ENCODE data around the gene SHANK3.

Gene SHANK3

GRCh38 chr22:50718352-50718709 lies 45.7 kb downstream of the SHANK3 start:
- Mint-ChIP-seq H3K27me3 (ENCODE audit: low read depth, poor library complexity) (peaks cover 59% of the 10 kb centered on the region), H3K9me3 (no peaks in the 10 kb centered on the region), H3K4me1 (peaks cover 19% of the 10 kb centered on the region), H3K27ac (no peak overlapping the region), H3K4me3 (no peak overlapping the region), H3K36me3 (ENCODE audit: low read depth) (peaks cover 46% of the 10 kb centered on the region)
- TF ChIP-seq CTCF (IDR thresholded peaks at IDR 0.05): no peak
- DNase-seq: no peak

- H3K27ac Mint-ChIP-seq: no peak overlapping the region
- peaks cover 34% of the 10 kb centered on the region for H3K4me1 Mint-ChIP-seq
- TF ChIP-seq CTCF (IDR thresholded peaks at IDR 0.05): no peak
- DNase-seq: no peak
- H3K36me3 Mint-ChIP-seq (ENCODE audit: low read depth): peaks cover 58% of the 10 kb centered on the region
- peaks cover 60% of the 10 kb centered on the region for H3K27me3 Mint-ChIP-seq (ENCODE audit: low read depth, poor library complexity)
- H3K4me3 Mint-ChIP-seq: peak overlapping the region; percentile 38
- H3K9me3 Mint-ChIP-seq: no peaks in the 10 kb centered on the region
These were observed 47.2 kb downstream of the SHANK3 start for GRCh38 chr22:50719814-50720300.

- H3K27ac Mint-ChIP-seq: no peak overlapping the region
- no peak overlapping the region for H3K4me3 Mint-ChIP-seq
- no peaks in the 10 kb centered on the region for H3K9me3 Mint-ChIP-seq
- peak; percentile 66 for DNase-seq
- peaks cover 62% of the 10 kb centered on the region for H3K36me3 Mint-ChIP-seq (ENCODE audit: low read depth)
- no peak for TF ChIP-seq CTCF (IDR thresholded peaks at IDR 0.05)
- H3K27me3 Mint-ChIP-seq (ENCODE audit: low read depth, poor library complexity): peaks cover 64% of the 10 kb centered on the region
- peaks cover 41% of the 10 kb centered on the region for H3K4me1 Mint-ChIP-seq
These were observed 48.0 kb downstream of the SHANK3 start for GRCh38 chr22:50720301-50721256.

- Mint-ChIP-seq H3K4me1 (peaks cover 39% of the 10 kb centered on the region), H3K36me3 (ENCODE audit: low read depth) (peaks cover 59% of the 10 kb centered on the region), H3K4me3 (no peak overlapping the region), H3K27ac (no peak overlapping the region), H3K9me3 (no peaks in the 10 kb centered on the region), H3K27me3 (ENCODE audit: low read depth, poor library complexity) (peaks cover 59% of the 10 kb centered on the region)
- TF ChIP-seq CTCF (IDR thresholded peaks at IDR 0.05): no peak
- no peak for DNase-seq
These were observed 48.7 kb downstream of the SHANK3 start for GRCh38 chr22:50721257-50721844.

GRCh38 chr22:50722048-50722701 lies 49.6 kb downstream of the SHANK3 start:
- Mint-ChIP-seq H3K36me3 (ENCODE audit: low read depth) (peaks cover 50% of the 10 kb centered on the region), H3K4me3 (peak overlapping the region; percentile 70), H3K9me3 (no peaks in the 10 kb centered on the region), H3K27me3 (ENCODE audit: low read depth, poor library complexity) (peaks cover 51% of the 10 kb centered on the region), H3K4me1 (peaks cover 34% of the 10 kb centered on the region), H3K27ac (no peak overlapping the region)
- TF ChIP-seq CTCF (IDR thresholded peaks at IDR 0.05): no peak
- no peak for DNase-seq

Measured in nephron progenitor cell (in vitro differentiated cells).